Ovary (tissue), 3 donors: ENCODE measurements around the gene MTHFR.

Source experiments
- CTCF ChIP-seq, 3 donors: fragments of 450-650 bp in 2 of 3; fragments of 200-600 bp in 1 of 3; IDR thresholded peaks; one replicate each; pipeline versions ENCODE4 v1.5.1 to v1.8.0; 2016 to 2022; ENCODE audit warnings: antibody characterized with exemption in 3 of 3, mild to moderate bottlenecking in 1 of 3
- EP300 ChIP-seq: sonication (generic); formaldehyde crosslinking; IDR thresholded peaks from one replicate; pipeline ENCODE4 v1.6.1; 2017; ENCODE audit warnings: antibody characterized with exemption
- POLR2A ChIP-seq: fragments of 450-650 bp; IDR thresholded peaks from one replicate; pipeline ENCODE4 v1.6.1; 2017; ENCODE audit warnings: antibody characterized with exemption, mild to moderate bottlenecking, moderate library complexity
- donor health status: DM: no; HTN: no; CAD: no.

GRCh38 chr1:11847667-11848372 lies 42.1 kb upstream of the MTHFR start, which contains the start of gene NPPA:
- no peak for TF ChIP-seq CTCF (IDR thresholded peaks at IDR 0.05)
- TF ChIP-seq POLR2A, result no peak
- TF ChIP-seq EP300, result no peak
